ENCODE data around the gene OTX2. TPM values are rescaled to one million over a fixed set of nuclear protein-coding genes. Genes with fewer than 3 reads are reported as not detected.

The OTX2 gene
- total RNA-seq, 2 experiments from 2014 or later: not detected

GRCh38 chr14:56797569-56798446 lies 12.5 kb downstream of the OTX2 start:
- ATAC-seq (ENCODE audit: poor library complexity) (no peak), DNase-seq (no peak)
- H3K27ac Mint-ChIP-seq: no peak overlapping the region
- Histone ChIP-seq H3K27me3 (ENCODE audit: control insufficient read depth in 1 of 2, insufficient read depth in 2 of 2, low read length in 2 of 2) (peaks cover 65 to 100% of the 10 kb centered on the region in 2 experiments), H3K4me3 (ENCODE audit: low read length) (no peak overlapping the region), H3K36me3 (ENCODE audit: insufficient read depth, low read length) (no peaks in the 10 kb centered on the region), H3K9me3 (ENCODE audit: control insufficient read depth in 1 of 2, insufficient read depth in 1 of 2, low read length in 2 of 2) (peaks cover 5 to 36% of the 10 kb centered on the region in 2 experiments), H3K27ac (ENCODE audit: low read depth in 1 of 2, low read length in 2 of 2) (no peak overlapping the region), H3K4me1 (ENCODE audit: insufficient read depth, low read length) (peaks cover 12% of the 10 kb centered on the region)
- no peak for TF ChIP-seq CTCF (IDR thresholded peaks at IDR 0.05)
- POLR2A ChIA-PET: no interaction called here
- H3K27me3 Mint-ChIP-seq: peaks cover 81% of the 10 kb centered on the region
- no peaks in the 10 kb centered on the region for H3K9me3 Mint-ChIP-seq
- intact Hi-C loops (cut with DNase I, micrococcal nuclease): no loop called here
- no peaks in the 10 kb centered on the region for H3K36me3 Mint-ChIP-seq (ENCODE audit: low read depth)
- CTCF ChIA-PET: no interaction called here
- no peak overlapping the region for H3K4me3 Mint-ChIP-seq
- H3K4me1 Mint-ChIP-seq (ENCODE audit: low read depth): peaks cover 11% of the 10 kb centered on the region

GRCh38 chr14:56797003-56797568 lies 13.2 kb downstream of the OTX2 start:
- ChIA-PET POLR2A (no interaction called here), CTCF (no interaction called here)
- TF ChIP-seq CTCF (IDR thresholded peaks at IDR 0.05): no peak
- Mint-ChIP-seq H3K4me3 (no peak overlapping the region), H3K36me3 (ENCODE audit: low read depth) (no peaks in the 10 kb centered on the region), H3K4me1 (ENCODE audit: low read depth) (peaks cover 11% of the 10 kb centered on the region), H3K27me3 (peaks cover 81% of the 10 kb centered on the region), H3K9me3 (no peaks in the 10 kb centered on the region), H3K27ac (no peak overlapping the region)
- H3K27me3 ChIP-seq (ENCODE audit: control insufficient read depth in 1 of 2, insufficient read depth in 2 of 2, low read length in 2 of 2): peaks cover 64 to 98% of the 10 kb centered on the region in 2 experiments
- DNase-seq (no peak), ATAC-seq (ENCODE audit: poor library complexity) (no peak)
- H3K27ac ChIP-seq (ENCODE audit: low read depth in 1 of 2, low read length in 2 of 2): no peak overlapping the region
- no peak overlapping the region for H3K4me3 ChIP-seq (ENCODE audit: low read length)
- intact Hi-C loops (cut with DNase I, micrococcal nuclease): no loop called here
- peaks cover 0 to 38% of the 10 kb centered on the region in 2 experiments for H3K9me3 ChIP-seq (ENCODE audit: control insufficient read depth in 1 of 2, insufficient read depth in 1 of 2, low read length in 2 of 2)
- no peaks in the 10 kb centered on the region for H3K36me3 ChIP-seq (ENCODE audit: insufficient read depth, low read length)
- peaks cover 12% of the 10 kb centered on the region for H3K4me1 ChIP-seq (ENCODE audit: insufficient read depth, low read length)

GRCh38 chr14:56796259-56796658 lies 14.0 kb downstream of the OTX2 start:
- DNase-seq (no peak), ATAC-seq (ENCODE audit: poor library complexity) (no peak)
- Mint-ChIP-seq H3K27me3 (peaks cover 80% of the 10 kb centered on the region), H3K9me3 (no peaks in the 10 kb centered on the region), H3K4me3 (no peak overlapping the region), H3K4me1 (ENCODE audit: low read depth) (peaks cover 11% of the 10 kb centered on the region), H3K27ac (no peak overlapping the region), H3K36me3 (ENCODE audit: low read depth) (no peaks in the 10 kb centered on the region)
- Histone ChIP-seq H3K27ac (ENCODE audit: low read depth in 1 of 2, low read length in 2 of 2) (no peak overlapping the region), H3K36me3 (ENCODE audit: insufficient read depth, low read length) (no peaks in the 10 kb centered on the region), H3K27me3 (ENCODE audit: control insufficient read depth in 1 of 2, insufficient read depth in 2 of 2, low read length in 2 of 2) (peaks cover 61 to 96% of the 10 kb centered on the region in 2 experiments), H3K9me3 (ENCODE audit: control insufficient read depth in 1 of 2, insufficient read depth in 1 of 2, low read length in 2 of 2) (peaks cover 0 to 38% of the 10 kb centered on the region in 2 experiments), H3K4me3 (ENCODE audit: low read length) (no peak overlapping the region), H3K4me1 (ENCODE audit: insufficient read depth, low read length) (peaks cover 12% of the 10 kb centered on the region)
- POLR2A ChIA-PET: no interaction called here
- intact Hi-C loops (cut with DNase I, micrococcal nuclease): no loop called here
- no peak for TF ChIP-seq CTCF (IDR thresholded peaks at IDR 0.05)
- CTCF ChIA-PET: no interaction called here
